ENCODE measurements around the gene GTF2H2.
"Not testable (repeated sequence)": the region's sequence is repeated elsewhere in the genome, so short reads cannot be mapped to it uniquely, and the experiment has no call there.

Gene GTF2H2

GRCh38 chr5:71067262-71067928 is at the start of gene GTF2H2:
GTF2H2 (minus strand) TSS chr5:71067676; CDS start chr5:71062763, 4,913 bp downstream.
- DNase-seq, result not testable (repeated sequence)

GRCh38 chr5:71109730-71110275 is 42.3 kb upstream of the GTF2H2 start:
- DNase-seq, result not testable (repeated sequence)

- DNase-seq, result not testable (repeated sequence)
Observed at GRCh38 chr5:71099996-71100395, 32.5 kb upstream of the GTF2H2 start.

- not testable (repeated sequence) for DNase-seq
Observed at GRCh38 chr5:71097930-71098203, 30.4 kb upstream of the GTF2H2 start.

DNA sequence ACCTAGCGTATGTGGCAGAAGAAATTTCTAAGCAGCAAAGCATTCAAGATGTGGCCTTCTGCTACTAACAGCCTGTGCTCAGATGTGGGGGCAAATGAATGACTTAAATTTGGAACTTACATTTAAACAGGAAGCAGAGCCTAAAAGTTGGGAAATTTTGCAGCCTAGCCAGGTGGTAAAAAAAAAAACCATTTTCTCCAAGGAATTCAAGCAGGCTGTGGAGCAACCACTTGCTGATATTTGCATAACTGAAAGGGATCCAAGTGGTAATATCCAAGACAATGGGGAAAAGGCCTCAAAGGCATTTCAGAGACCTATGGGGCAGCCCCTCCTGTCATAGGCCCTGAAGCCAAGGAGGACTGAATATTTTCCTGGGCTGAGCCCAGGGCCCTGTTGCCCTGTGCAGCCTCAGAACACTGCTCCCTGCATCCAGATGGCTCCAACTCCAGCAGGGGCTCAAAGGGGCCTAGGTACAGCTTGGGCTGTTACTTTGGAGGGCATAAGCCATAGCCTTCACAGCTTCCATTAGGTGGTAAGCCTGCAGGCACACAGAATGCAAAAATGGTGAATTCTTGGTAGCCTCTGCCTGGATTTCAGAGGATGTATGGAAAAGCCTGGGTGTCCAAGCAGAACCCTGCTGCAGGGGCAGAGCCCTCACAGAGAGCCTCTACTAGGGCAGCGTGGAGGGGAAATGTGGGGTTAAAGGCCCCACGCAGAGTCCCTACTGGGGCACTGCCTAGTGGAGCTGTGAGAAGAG is 29.9 kb upstream of the GTF2H2 start:
- DNase-seq, result not testable (repeated sequence)

- not testable (repeated sequence) for DNase-seq
Observed at GRCh38 chr5:71089773-71090172, 22.3 kb upstream of the GTF2H2 start.

DNA sequence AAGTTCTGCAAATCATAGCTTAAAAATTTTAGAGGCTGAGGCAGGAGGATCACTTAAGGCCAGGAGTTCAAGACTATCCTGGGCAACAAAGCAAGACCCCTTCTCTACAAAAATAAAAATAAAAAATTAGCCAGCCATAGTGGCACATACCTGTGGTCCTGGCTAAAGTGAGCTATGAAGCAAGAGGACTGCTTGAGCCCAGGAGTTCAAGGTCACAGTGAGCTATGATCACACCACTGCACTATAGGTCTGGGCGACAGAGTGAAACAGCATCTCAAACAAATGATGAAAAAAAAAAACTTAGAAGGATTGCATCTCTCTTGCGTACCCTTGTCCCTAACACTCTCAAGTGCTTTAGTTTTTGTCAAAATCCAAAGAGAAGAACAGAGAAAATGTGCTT is 21.3 kb upstream of the GTF2H2 start:
- DNase-seq, result not testable (repeated sequence)

DNA sequence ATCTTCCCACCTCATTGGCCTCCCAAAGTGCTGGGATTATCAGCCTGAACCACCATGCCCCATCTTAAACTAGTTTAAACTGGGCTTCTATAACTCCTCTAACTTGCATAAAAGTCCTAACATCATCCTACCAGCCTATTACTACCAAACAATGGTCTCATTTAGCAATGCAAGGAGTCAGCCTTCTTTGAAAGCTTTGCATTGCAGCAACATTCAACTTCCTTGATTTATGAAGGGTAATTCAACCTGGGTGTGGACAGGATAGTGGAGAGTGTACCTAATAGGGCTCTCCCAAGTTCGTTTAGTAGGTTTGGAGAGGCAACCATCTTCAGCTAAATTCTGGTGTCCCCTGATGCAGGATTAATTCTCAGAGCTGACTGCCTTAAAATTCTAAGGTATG is 18.7 kb upstream of the GTF2H2 start:
- not testable (repeated sequence) for DNase-seq

DNA sequence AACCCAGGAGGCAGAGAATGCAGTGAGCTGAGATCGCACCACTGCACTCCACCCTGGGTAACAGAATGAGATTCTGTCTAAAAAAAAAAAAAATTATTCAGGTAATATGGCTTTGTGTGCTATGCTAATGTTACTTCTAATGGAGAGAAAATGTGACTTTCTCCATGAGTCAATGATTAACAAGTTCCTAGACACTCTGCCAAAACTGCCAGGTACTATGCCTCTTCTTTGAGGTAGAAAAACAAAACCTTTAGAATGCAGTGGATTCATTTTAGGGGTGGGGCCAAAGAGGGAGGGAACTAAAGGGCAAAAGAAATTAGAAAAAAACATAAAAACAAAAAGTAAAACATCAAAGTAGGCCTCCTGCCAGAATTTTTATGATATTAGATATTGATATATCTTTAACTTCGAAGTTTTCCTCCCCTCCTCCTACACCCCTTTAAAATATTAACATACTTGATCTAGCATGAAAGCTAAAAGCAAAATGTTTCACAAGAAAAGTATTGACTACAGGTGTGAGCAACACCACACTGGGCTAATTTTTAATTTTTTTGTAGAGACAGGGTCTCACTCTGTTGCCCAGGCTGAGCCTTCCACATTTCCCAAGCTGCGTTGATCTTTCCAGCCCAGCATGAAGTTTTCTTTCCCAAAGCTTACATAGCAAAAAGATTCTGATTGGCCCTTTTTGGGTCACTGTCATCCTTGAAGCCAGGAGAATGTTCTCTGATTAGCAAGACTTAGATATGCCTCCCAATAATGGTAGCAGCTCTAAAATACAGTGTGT is 17.0 kb upstream of the GTF2H2 start:
- DNase-seq, result not testable (repeated sequence)

DNA sequence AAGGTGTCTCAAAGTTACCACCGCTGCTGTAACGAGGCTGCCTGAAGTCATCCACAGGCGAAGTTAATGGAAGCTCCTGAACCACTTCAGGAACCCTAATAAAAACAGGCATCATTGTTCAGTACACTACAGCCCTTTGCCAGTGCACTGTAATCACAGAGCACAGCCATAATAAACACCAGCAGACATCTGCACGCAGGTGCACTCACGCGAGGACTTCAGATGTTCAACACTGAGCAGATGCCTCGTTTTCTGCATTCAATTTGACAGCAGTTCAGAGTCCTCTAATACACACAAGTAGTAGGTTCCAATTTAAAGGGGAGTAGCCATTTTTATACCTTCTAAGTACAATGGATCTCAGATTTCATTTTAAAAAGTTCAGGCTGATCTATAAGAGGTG is 15.4 kb upstream of the GTF2H2 start:
- not testable (repeated sequence) for DNase-seq

DNA sequence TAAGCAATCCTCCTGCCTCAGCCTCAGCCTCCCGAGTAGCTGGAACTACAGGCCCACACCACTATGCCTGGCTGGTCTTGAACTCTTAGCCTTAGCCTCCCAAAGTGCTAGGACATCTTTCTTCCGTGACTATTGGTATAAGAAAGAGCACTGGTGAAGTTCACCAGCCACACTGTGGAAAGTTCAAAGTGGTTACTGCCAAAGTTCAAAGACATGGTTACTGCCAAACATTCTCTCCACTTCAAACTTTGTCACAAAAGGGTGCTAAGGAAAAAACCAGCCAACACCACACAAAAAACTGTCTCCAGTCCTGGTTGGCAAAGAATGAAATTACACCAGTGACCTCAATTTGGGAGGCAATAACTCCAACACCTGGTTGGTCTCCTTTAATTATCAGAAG is 14.9 kb upstream of the GTF2H2 start:
- DNase-seq, result not testable (repeated sequence)

DNA sequence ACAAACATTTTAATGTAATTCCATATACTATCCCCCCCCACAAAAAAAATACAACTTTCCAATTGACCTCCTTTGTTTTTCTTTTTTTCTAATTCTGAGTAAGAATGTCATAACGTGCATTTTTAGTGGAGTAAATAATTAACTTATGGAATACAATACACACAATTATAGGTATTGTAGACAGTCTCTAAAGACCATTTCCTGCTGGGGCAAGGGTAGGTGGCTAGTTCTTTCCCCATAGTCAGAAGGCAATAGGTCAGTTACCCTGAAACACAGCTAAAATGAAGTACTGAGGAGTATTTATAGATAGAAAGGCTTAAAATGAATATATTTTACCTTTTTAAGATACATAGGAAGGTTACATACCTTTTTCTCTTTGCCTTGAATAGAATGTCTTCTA is 6.2 kb downstream of the GTF2H2 start:
- not testable (repeated sequence) for DNase-seq

DNA sequence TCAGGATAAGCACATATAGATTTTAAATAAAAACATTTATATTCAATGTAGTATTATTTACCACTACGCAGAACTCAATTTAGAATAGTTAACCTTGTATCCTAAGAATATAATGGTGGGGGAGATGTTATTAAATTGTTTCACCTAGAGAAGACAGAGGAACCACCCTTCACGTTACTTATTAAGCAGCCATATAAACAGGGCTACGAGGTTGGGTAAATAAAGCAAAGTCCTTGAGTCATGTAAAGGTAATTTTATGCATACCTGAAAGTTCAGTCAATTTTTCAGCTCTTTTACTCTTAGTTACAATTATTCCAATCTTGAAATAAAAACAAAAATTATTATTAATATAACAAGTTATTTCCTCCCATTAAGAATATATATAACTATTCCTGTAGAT is 8.1 kb downstream of the GTF2H2 start:
- DNase-seq, result not testable (repeated sequence)

DNA sequence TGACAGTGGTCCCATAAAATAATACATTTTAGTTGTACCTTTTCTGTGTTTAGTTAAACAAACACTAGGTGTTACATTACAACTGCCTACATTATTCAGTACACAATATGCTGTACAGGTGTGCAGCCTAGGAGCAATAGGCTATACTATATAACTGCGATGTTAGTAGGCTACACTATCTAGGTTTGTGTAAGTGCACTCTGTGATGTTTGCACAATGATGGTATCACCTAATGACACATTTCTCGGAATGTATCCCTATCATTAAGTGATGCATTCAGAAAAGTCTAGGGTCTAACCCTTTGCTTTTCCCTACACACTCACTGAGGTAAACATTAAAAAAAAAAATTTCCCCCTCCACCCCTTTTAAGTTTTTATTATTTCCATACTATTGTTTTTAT is 22.7 kb downstream of the GTF2H2 start:
- DNase-seq, result not testable (repeated sequence)

GRCh38 chr5:71044128-71044527 is 23.3 kb downstream of the GTF2H2 start:
- not testable (repeated sequence) for DNase-seq

- DNase-seq, result not testable (repeated sequence)
Observed at GRCh38 chr5:71031046-71031776, 36.3 kb downstream of the GTF2H2 start.

- not testable (repeated sequence) for DNase-seq
Observed at GRCh38 chr5:71025289-71025953, 42.1 kb downstream of the GTF2H2 start, which contains the start of gene NAIP. NAIP (minus strand) TSS chr5:71025339; CDS start chr5:71012915, 12,424 bp downstream.

- DNase-seq, result not testable (repeated sequence)
Observed at GRCh38 chr5:71020643-71021042, 46.8 kb downstream of the GTF2H2 start.

DNA sequence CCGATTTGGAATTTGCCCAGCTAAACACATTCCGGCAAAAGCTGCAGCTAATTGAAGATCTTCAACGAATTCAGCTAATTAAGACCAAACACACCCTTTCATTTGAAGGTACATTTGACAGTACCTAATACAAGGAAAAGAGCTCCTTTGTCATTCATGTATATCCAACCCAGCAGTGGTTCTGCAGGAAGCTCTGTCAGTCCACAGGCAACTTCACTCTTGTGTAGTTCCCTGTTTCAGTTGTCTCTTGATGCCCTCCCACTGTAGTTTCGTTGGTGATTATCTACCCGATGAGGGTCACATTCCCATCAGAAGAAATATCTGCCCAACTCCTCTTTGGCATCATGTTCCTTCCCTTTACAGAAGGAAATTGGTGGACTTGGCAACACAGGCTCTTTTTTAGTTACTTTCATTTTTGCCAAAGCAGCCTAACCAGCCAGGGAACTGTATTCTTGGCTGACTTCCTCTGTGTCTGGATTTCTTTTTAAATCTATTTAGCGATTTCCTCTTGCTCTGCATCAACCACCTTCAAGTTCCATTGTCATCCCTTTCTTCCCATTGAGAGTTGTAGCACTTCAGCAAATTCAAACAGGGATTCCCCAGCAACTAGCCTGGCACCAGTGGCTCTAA is 49.0 kb downstream of the GTF2H2 start:
- DNase-seq, result not testable (repeated sequence)

- no peak for DNase-seq
Observed at GRCh38 chr5:71014176-71014575, 53.3 kb downstream of the GTF2H2 start.

DNA sequence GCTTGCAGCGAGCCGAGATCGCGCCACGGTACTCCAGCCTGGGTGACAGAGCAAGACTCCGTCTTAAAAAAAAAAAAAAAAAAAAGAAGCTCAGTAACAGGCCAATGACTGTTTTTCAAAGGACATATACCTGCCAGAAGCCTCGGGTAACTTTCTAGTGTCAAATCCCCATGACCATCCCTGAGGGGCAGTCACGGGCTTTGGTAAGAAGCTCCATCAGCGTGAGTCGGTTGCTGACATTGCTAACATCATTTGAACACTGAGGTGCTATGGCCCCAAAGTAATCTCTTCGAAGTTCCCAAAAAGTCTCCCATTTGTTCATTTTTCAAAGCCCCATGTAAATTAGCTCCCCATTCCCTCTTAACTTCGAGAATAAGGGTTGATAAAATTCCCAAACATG is 53.9 kb downstream of the GTF2H2 start:
- DNase-seq, result no peak
